ENCODE results near the gene MTSS2. TPM values are rescaled to one million over a fixed set of nuclear protein-coding genes. Genes with fewer than 3 reads are reported as not detected.

The MTSS2 gene
- total and polyA plus RNA-seq, 2 of the 4 experiments (the other 2 are of a cell fraction): 9.1 to 86.2 TPM

DNA sequence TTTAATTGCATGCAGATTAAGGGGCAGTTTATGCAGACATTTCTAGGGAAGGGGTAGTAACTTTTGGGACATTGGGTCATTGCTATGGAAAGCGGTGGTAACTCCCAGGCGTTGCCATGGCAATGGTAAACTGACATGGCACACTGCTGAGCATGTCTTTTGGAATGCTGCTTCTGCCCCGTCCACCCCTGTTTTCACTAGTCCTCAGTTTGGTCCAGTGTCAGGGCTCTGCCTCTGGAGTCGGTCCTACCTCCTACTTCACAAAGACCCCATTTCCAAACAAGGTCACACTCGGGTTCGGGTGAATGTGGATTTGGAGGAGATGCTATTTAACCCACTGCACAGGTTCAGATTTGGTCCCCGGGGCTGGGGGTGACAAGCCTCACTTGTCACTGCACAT is 36.6 kb downstream of the MTSS2 start:
- no peak overlapping the region for H2BK20ac ChIP-seq (ENCODE audit: low read depth, low read length)
- WGBS, 2 experiments (ENCODE audit: extremely low coverage in 2 of 2, insufficient read length in 1 of 2): no CpG with 5 or more reads among the region's 7 CpGs
- ATAC-seq (ENCODE audit: low read depth): 0 out of 2 replicates have a peak, but pooled peaks have one; percentile 10

More for the DNA sequence above, 36.6 kb downstream of the MTSS2 start:
- POLR2A ChIA-PET (ENCODE audit: unreplicated experiment): no interaction called here
- peak overlapping the region; percentile 7; the same call in 1 of the 2 replicates for H2AK5ac ChIP-seq (ENCODE audit: low read depth, low read length)
- H3K9me1 ChIP-seq (ENCODE audit: insufficient read depth, low read length): no peaks in the 10 kb centered on the region; the same call in 1 of the 2 replicates
- BruUV-seq (replicated peaks): no TSS peak
- peak overlapping the region; percentile 13 for H2AFZ ChIP-seq (replicated peaks; ENCODE audit: low read length, poor library complexity)
- no peak overlapping the region for H2BK5ac ChIP-seq (ENCODE audit: low read depth, low read length, poor library complexity, severe bottlenecking)
- H3K4me2 ChIP-seq (ENCODE audit: low read depth, low read length): no peak overlapping the region
- 0 out of 2 replicates have a peak, but pooled peaks cover 4% of the 10 kb centered on the region for H3K27me3 ChIP-seq (ENCODE audit: control insufficient read depth, insufficient read depth, low read length)
- no peaks in the 10 kb centered on the region for H3K79me1 ChIP-seq (ENCODE audit: low read depth in 1 of 2, low read length in 2 of 2)
- H3K4me3 ChIP-seq (ENCODE audit: insufficient read depth, low read depth, low read length): no peak overlapping the region
- no peaks in the 10 kb centered on the region for H3K9me3 ChIP-seq (ENCODE audit: control insufficient read depth, insufficient read depth, low read length)
- H4K5ac ChIP-seq (ENCODE audit: low read depth, low read length): no peak overlapping the region
- no peaks in the 10 kb centered on the region for H4K20me1 ChIP-seq (ENCODE audit: insufficient read depth, low read length)
- H3K4me1 ChIP-seq (ENCODE audit: control insufficient read depth, insufficient read depth, low read length): peaks cover 3% of the 10 kb centered on the region
- no peak overlapping the region for H3K56ac ChIP-seq (ENCODE audit: extremely low read depth, insufficient read depth, low read length)
- H3K4ac ChIP-seq (ENCODE audit: low read depth, low read length): no peak overlapping the region
- no peak overlapping the region for H3K9ac ChIP-seq (ENCODE audit: low read depth, low read length)
- H3K14ac ChIP-seq (replicated peaks; ENCODE audit: low read depth, low read length): no peak overlapping the region
- DNase-seq: peak; percentile 26
- H4K8ac ChIP-seq (ENCODE audit: low read depth in 2 of 2, low read length in 2 of 2): no peak overlapping the region
- intact Hi-C loops (cut with micrococcal nuclease): no loop called here
- dilution Hi-C loops (cut with HindIII; ENCODE audit: low sequenced_read_pairs, unreplicated experiment): no loop called here
- no peak overlapping the region for H3K23ac ChIP-seq (ENCODE audit: low read depth, low read length)
- H4K91ac ChIP-seq (ENCODE audit: insufficient read depth, low read depth, low read length): no peak overlapping the region
- CTCF ChIA-PET: no interaction called here
- H3K18ac ChIP-seq (ENCODE audit: low read depth, low read length): no peak overlapping the region
- no peak overlapping the region for H3K27ac ChIP-seq (ENCODE audit: insufficient read depth, low read length)
- H2BK15ac ChIP-seq (ENCODE audit: low read depth, low read length): no peak overlapping the region
- H2BK120ac ChIP-seq (ENCODE audit: low read depth, low read length): no peak overlapping the region
- H3K36me3 ChIP-seq (ENCODE audit: control insufficient read depth, insufficient read depth, low read length): no peaks in the 10 kb centered on the region
- TF ChIP-seq BHLHE40 (IDR thresholded peaks at IDR 0.05; ENCODE audit: low read depth, low read length) (no peak), FOS (IDR thresholded peaks at IDR 0.05; ENCODE audit: low read depth, low read length) (no peak), RCOR1 (IDR thresholded peaks at IDR 0.05; ENCODE audit: insufficient replicate concordance, low read length) (no peak), NFE2L2 (IDR thresholded peaks at IDR 0.05; ENCODE audit: low read depth, low read length) (no peak), SMC3 (IDR thresholded peaks at IDR 0.05; ENCODE audit: low read depth, low read length) (no peak), MXI1 (IDR thresholded peaks at IDR 0.05; ENCODE audit: borderline replicate concordance, low read depth, low read length) (no peak), POLR2A (IDR thresholded peaks at IDR 0.05; ENCODE audit: low read depth, low read length) (no peak), CEBPB (IDR thresholded peaks at IDR 0.05; ENCODE audit: low read depth, low read length) (no peak), MAFK (IDR thresholded peaks at IDR 0.05; ENCODE audit: low read depth, low read length) (no peak), CTCF (conservative IDR thresholded peaks at IDR 0.05; ENCODE audit: low read depth, low read length) (no peak), MAZ (IDR thresholded peaks at IDR 0.05; ENCODE audit: borderline replicate concordance, low read depth, low read length) (no peak)
- TF ChIP-seq, protein P1, sequence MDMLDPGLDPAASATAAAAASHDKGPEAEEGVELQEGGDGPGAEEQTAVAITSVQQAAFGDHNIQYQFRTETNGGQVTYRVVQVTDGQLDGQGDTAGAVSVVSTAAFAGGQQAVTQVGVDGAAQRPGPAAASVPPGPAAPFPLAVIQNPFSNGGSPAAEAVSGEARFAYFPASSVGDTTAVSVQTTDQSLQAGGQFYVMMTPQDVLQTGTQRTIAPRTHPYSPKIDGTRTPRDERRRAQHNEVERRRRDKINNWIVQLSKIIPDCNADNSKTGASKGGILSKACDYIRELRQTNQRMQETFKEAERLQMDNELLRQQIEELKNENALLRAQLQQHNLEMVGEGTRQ (IDR thresholded peaks at IDR 0.05; ENCODE audit: low read depth, low read length): no peak
- in situ Hi-C loops (cut with MboI; ENCODE audit: low sequenced_read_pairs): loop anchor here (5.0 kb wide), 1 partner anchor 277 kb away; no protein-coding TSS in a partner anchor
- H2AK9ac ChIP-seq (replicated peaks; ENCODE audit: low read depth, low read length, poor library complexity): no peak overlapping the region

Measured in IMR-90 (cell line).